NCI-H128 (cell line): ENCODE results near the gene FGD5.

Source experiments
- DNase-seq: peaks from one replicate; lab custom pipeline; 2025; ENCODE audit not compliant: unreplicated experiment; lab: John Stamatoyannopoulos, UW

The FGD5 gene

DNA sequence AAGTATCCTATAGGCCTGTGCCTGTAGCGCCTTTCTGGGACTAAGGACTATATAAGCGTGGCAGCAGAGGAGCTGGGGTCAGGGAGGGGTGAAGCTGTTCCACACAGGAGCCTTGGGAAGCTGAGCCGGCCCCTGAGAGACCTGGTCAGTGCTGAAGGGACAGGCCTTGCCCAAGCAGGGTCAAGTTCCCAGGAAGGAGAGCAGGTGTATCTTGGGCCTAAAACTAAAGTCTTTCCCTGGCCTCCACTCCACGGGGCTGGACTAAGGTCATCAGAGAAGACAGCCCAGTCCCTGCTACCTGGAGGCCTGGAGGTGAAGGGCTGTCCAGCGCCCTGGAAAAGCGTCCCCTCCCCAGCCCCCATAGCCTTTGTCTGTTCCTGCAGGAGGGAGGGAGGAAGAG is 104.7 kb downstream of the FGD5 start:
- DNase-seq = no peak

DNA sequence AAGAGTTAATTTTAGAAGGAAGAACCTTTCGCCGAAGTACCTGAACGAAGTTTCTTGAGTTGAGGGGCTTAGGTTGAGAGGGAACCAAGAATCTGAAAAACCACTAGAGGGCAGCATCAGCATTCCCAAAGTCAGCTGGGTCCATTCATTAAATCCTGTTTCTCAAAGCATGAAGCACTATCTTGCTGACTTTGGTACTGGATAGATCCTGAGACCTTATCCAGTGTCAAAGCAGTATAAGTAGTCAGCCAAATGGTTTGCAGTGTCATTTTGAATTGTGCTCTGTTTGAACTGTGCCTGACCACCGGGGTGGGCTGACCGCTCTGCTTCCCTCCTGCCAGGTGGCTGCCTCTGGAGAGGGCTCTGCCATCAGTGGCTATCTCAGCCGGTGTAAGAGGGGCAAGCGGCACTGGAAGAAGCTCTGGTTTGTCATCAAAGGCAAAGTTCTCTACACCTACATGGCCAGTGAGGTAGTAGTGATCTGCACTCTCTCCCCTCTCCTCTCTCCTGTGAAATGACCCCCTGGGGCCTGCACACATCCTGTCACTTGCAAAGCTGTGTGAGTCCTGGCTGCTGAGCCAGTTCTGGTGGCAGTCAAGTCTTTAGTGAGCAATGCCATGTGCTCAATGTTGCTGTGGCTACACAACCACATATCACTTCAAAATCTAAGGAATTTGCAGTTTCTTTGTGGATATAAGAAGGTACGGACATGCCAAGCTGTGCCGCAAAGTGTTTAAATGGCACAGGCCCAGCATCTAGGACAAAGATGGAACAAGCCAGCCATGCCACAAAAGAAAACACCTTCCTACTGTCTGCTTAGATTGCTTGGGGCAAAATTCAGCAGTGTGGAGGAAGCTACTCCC is 107.2 kb downstream of the FGD5 start:
- DNase-seq = peak; percentile 26

DNA sequence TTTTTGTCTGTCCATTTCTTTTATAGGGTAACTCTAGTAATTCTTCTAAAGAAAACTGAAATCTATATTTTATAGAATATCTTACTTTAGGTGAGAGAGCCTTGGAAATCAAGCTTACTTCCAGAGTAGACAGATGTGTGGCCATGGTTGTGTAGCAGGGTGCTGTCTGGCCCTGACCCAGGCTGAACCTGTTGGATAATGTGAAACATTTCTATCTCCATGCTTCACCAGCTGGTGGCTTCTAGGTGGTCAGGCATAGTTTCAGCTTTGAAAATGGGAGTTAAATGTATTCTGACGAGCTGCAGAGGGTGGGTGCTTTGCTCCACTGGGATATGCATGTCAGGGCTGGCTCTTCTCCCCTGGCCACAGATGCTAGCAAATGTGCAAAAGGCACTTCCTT is 107.8 kb downstream of the FGD5 start:
- no peak for DNase-seq

DNA sequence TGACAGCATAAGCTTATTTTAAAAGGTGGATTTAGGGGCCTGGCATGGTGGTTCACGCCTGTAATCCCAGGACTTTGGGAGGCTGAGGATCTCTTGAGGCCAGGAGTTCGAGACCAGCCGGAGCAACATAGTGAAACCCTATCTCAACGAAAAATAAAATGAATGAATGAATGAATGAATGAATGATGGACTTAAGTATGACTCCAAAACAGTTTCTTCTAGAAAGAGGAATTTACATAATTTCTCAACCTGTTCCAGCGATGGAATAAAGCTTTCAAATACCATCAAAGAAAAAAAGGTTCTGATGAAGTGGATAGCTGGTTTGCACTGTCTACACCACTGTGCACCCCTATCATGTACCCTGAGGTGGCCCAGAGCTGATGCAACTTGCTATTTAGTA is 108.5 kb downstream of the FGD5 start:
- DNase-seq = no peak

DNA sequence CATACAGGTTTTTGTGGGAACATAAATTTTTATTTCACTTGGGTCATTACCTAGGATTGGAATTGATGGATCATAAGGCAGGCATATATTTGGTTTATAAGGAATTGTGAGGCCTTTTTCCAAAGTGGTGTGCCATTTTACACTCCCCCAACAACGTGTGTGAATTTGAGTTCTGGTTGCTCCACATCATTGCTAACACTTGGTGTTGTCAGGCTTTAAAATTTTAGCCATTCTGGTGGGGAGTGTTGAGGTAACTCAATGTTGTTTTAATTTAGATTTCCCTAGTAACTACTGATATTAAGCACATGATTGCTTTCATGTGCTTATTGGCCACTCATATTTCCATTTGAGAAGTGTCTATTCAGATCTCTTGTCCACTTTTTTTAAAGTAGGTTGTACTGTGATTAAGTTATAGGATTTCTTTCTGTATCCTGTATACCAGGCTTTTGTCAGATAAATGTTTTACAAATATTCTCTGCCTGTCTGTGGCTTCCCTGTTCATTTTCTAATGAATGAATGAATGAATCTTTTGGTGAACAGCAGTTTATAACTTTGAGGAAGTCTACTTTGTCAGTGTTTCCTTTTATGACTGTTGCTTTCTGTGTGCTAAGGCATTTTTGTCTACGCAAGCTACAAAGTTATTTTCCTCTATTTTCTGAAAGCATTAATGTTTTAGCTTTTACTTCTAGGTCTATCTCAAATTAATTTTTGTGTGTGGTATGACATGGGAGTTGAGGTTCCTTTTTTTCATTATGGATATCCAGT is 110.7 kb downstream of the FGD5 start:
- no peak for DNase-seq

DNA sequence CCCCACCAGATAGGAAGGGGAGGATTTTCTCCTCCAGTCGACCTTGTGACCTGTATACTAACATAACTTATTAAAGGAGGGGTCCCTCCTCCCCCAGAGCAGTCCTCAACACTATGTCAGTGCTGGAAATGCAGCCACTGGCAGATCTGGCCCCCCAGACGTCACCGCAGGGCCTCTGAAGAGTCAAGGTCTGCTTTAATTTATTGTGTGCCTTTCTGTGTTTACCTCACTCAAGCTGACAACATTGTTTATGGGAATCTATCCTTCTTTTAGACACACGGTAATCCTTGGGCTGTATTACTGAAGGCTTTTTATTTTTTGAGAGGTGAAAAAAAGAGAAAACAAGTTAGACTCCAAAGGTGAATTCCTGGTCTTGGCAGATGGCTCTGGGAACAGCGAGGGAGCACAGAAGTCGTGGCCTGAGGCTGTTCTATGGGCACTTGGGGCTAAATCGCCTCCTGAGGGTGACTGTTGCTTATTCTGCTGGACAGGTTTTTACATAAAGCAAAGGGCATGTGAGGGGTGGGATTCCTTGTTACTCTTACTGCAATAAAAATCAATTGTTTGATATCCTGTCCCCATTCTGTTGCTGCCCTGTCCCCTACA is 115.2 kb downstream of the FGD5 start:
- no peak for DNase-seq

DNA sequence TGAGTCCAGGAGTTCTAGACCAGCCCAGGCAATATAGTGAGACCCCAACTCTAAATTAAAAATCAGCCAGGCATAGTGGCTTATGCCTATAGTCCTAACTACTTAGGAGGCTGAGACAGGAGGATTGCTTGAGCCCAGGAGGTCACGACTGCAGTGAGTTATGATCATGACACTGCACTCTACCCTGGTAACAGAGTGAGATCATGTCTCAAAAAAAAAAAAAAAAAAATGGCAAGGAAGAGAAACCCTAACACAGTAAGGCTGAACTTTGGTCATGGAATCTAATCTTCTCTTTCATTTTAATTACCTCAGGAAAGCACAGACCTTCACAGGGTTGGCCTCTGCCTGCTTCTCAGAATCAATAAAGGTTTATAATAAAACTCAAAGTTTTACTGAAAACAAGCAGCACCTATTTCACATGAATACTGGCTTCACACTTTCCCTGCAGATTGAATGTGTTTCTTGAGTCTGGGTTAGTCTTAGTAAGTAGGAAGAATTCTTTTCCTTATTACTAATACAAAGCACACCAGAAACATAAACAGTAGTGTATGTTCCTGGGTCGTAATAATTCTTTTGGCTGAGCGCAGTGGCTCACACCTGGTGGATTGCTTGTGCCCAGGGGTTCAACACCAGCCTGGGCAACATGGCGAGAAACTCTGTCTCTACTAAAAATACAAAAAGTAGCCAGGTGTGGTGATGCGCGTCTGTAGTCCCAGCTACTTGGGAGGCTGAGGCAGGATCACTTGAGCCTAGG is 117.0 kb downstream of the FGD5 start:
- no peak for DNase-seq

DNA sequence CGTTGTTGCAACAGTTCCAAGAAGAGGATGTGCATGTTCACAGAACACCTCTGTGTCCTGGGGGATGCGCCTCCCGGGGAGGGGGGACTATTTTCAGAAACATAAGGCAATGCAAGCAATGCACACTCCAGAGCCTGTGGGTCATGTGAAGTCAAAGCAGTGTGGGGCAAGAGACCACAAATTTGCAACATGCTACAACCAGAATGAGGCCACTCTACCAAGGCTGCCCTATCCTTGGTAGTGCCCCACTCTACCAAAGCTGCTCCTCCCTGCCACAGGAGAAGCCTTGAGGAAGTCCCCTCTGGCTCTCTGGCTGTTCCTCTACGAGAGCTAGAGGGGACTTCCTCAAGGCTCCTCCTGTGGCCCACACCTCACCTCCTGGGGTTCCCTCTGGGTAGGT is 120.2 kb downstream of the FGD5 start:
- DNase-seq = no peak

DNA sequence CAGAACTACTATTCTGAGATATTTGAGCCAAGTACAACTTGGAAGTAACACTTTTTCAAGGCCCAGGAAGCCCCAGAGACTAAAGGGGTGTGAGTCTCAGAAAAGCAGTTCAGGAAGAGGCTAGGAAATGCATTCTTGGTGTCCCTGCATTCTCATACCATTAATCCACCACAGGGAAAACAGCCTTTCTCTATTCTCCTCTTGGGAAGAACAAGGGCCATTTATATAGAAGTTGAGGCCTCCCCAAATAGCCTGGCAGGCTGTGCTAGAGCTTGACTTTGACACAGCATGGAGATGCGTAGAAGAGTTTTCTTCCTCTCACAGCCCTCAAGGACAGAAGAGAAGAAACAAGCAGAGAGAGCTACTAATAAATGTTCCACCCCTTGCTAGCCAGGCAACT is 123.1 kb downstream of the FGD5 start:
- DNase-seq = no peak

DNA sequence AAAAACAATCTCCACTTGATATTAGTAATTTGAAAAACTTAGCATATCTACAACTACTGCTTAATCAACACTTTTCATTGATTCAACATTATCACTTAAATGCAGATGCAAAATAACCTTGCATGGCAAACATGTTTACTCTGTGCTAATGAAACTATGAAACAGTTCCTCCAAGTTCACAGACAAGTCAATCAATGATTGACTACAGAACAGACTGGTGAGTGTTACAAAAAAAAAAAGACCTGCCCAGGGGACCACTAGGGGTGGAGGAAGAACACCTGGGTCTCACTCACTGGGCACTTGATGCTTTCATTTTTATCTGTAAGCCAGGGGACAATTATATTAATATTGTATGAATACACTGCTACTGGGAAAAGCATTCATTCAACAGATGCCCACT is 124.3 kb downstream of the FGD5 start:
- DNase-seq = no peak

DNA sequence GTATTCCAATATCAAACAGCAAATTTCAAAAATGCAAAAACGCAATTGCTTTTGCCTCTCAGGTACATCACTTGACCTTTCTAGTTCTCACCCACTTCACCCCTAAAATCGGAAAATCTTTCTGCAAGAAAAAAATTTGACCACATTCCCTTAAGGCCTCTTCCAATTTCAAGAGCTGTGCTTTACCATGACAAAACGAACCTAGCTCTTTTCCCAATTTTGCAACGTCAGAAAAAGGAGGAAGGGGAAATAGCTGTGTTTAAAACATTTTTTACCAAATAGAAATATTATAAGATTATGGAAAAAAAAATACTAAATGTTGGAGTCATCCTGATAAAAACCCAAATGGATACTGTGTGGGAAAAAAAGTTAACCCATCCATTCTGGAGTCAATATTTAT is 127.5 kb downstream of the FGD5 start:
- no peak for DNase-seq

DNA sequence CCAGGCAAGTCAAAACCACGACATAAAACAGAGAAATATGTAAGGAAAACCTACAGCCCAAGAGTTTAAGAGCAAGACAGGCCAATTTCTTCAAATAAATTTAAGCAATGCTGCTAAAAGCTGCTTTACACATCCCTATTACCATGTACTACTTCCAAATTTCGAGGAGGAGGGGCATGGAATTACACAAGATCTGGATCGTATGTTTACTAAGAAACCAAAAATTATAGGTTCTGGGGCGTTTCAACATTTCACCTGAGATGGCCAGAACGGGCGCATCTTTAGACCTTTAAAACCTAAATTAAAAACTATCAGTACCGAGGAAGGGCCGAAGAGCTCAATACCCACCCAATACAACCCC is 128.0 kb downstream of the FGD5 start:
- DNase-seq = peak; percentile 15

DNA sequence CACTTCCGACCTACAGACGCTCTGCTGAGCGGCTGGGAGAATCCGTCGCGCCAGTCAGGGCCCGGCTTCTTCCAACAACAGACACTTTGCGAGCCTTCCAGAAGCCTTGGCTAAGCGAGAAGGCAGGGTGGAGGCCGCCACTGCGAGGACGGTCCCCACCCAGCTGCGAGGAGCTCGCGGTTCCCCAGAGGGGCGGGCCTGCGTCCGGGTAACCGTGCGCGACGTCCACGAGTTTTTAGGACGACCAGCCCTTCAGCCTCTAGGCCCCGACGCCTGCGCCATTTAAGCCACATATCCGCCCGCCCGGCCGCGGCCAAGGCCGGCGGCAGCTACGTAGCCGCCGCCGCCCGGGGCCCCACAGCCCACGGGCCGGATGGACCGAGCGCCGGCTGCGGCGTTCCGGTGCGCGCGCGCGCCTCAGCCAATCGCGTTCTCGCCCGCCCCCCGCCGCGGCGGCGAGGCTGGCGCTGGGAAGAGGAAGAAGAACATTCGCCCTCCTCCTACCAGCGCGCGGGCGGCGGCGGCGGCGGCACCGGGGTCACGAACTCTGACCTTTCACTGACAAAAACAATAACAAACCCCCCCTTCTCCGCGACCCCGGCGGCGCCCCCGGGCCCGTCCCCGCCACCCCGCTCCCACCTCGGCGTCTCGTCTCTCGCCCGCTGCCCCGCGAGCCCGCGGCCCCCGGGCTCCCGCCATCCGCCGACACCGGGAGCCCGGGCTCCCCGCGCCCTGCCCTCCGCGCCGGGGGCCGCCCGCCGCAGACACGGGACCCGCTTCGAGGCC is 128.5 kb downstream of the FGD5 start, which contains the start of gene NR2C2:
Gene NR2C2 (plus strand): TSS at position 484 of the 786 bp plus-strand sequence. CDS start 56,332 bp downstream, outside the sequence.
- peak; percentile 11 for DNase-seq

DNA sequence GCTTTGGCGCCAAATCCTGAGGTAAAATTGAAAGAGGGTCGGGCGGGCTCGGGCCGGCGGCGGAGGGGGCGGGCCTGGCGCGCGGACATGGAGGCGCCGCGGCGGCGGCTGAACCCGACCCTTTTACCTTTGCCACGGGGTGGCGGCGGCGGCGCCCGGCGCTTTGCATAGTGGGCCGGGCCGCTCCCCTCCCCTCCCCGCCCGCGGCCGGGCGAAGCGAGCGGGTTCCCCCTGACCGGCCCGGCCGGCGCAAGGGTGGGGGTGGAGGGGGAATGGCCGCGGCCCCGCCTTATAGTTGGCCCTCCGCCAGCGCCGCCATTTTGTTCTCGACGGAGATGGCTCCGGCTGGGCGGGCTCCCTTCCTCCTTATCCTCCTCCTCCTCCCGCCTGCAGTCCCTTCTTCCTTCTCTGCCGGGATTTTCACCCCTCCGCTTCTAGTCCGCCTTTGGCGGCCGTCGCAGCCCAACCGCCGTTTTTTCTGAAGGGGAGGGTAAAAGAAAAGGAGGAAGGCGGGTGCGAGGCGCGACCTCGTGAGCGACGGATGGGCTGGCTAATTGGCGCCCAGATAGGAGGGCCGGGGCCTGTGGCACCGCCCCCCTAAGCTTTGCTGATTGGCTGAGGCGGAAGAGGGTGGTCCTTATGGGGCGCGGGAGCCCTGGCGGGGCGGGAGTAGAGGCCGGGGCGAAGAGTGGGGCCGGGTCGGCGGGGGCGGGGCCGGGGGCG is 129.3 kb downstream of the FGD5 start:
- DNase-seq = peak; percentile 87

DNA sequence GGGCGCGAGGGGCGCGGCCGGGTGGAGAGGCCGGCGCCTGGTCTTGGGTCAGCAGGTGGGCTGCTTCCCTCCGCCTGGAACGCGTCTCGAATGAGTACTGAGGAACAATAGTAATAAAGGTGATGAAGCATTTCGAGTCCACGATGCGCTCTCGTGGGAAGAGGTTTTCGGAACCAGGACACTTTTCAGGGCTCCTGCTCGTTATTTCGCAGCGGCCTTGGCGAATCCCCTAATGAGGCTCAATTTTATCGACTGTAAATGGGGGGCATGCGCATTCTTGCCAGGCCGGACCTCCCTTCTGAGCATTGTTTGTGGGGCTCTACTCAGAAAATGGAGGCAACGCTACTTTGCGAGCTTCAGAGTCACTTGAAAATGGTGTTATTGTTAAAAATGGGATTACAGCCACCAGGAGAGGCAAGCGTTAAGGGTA is 129.9 kb downstream of the FGD5 start:
- DNase-seq = no peak

DNA sequence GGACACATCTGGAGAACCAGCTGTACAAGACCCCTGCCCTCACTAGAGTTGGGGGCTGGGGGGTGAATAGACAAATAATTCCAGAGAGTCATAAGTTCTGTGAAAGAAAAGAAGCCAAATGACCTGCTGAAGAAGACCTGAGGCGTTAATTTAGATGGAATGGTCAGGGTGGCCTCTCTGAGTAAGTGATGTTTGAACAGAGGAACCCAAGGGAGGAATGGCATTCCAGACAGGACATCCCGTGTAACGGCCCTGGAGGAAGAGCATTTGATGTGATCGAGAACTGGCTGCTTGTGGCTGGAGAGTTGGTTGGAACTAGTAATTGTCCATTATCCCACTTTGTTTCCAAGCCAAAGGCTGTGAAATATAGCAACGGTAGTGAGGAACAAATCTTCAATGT is 130.4 kb downstream of the FGD5 start:
- no peak for DNase-seq

DNA sequence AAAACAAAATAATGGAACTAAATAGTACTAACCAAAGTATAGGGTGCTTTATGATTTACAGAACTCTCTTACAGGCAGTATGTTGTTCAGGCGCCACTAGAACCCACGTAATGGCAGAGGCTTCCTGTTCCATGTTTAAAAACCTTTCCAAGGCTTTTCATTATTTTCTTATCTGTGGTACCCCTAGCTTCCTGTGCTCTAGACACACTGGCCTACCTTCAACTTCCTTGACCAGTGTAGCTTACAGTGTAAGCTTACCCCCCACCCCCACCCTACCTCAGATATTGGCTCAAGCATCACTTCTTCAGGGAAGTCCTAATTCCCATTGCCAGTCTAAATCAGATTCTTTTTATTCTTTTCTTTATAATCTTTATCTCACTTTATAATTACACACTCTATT is 131.5 kb downstream of the FGD5 start:
- no peak for DNase-seq

DNA sequence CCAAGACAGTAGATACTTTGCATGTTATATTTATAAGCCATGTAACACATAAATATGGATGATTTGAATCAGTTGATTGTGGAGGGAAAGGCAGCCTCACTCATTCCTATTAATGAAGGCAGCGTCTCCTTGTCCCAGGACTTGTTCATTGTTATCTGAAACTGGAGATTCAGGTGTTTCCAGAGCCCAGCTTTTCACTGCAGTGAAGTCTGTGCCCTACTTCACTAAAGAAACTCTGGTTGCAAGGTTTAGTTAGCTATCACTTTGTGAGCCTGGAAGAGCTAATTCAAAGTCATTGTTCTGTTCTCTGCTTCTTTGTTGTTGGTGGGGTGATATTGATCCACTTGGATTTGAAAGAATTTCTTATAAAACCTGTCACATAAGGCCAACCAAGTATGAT is 138.4 kb downstream of the FGD5 start:
- DNase-seq = no peak

DNA sequence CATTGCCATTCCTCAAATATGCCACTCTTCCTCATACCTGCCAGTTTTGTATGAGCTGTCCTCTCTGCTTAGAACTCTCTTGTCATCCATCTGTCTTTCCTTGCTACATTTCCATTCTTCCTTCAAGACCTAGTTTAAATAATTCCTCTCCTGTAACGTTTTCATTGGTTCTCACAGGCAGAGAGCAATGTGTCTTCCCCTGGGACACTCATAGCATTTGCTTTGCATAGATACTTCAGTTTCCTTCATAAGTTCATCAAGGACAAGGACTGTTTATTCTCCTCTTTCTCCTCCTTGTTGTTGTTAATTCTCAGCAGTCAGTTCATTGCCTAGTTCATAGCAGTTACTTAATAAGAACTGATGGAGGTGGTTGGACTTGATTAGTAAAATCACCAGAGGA is 139.2 kb downstream of the FGD5 start:
- DNase-seq = no peak
